ENCODE measurements around the gene EXOC6B.
A peak's percentile ranks its signal among the peaks of the same experiment; 100 is the strongest.

Gene EXOC6B

DNA sequence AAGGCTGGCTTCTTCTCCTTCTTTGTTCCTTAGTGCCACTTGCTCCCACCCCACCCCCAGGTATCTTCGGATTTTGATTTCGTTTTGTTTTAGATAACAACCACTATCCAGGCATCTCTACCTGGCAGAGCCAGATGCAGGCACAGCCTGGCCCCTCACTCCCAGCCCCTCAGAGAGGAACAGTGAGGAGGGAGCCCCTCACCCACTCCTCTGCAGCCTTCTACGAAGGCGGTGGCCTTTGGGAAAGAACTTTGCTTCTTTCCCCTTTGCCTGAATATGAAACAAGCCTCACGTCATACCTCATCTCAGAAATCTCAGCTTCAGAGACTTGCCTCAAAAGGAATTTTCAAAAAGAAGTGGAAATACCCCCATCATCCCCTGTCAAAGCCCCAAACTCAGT is 671.9 kb downstream of the EXOC6B start:
- FAIRE-seq, result no peak

DNA sequence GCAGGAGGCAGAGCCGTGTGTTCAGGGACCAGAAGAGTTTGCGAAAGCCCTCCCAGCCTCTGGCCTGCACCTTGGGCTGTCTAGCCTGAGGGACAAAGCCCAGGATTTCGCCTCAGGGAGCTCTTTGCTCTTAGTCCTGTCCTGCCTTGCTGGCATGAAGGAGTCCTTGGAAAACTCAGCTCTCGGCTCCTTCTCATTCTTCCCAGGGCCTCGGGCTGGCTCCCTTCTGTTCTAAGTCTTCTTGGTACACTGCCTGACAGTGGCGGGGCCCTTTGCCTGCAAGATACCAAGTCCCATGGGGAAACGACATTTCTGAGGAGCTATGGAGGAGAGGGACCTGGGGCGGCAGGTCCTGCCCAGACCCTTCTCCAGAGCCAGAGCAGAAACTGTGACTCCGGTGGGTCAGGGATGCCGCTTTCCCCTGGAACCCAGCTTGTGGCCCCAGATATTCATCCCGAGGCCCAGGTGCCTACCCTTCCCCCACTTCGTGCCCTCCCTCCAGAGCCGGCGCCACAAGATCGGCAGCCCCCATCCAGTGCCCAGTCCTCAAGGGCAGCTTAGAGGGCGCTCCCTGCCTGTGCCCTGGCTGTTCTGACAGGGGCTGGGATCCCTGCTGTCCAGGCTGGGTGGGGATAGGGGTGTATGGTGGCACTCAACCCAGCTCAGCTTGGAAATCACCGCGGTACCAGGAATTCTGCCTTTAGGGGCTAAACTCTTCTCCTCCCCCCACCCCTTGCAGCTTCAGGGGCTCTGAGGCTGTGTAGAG is 672.6 kb downstream of the EXOC6B start:
- FAIRE-seq, result no peak

DNA sequence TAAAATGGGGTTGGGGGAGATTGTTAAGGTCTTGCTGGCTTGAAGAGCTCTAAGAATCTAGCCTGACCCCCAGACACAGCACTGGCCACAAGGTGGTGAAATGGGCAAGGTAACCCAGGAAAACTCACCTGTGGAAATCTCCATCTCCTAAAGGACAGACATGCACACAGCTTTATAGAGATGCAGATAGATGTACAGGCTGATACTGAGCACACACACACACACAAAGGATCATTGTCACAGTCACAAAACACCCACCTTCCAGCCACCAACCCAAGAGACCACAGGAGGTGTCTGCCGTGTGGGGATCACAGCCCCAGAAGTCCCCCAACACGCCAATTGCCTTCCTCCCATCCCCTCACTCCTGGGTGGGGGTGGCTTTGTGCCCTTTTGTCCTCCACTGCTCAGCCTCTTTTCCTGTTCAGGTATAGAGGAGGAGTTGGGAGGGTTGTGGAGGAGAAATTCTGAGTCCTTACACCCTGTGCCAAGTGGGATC is 674.9 kb downstream of the EXOC6B start:
- no peak for FAIRE-seq

- FAIRE-seq, result peak; percentile 66
These were observed 675.5 kb downstream of the EXOC6B start for GRCh38 chr2:72150157-72150860.

GRCh38 chr2:72149556-72150156 is 676.2 kb downstream of the EXOC6B start:
- no peak for FAIRE-seq

DNA sequence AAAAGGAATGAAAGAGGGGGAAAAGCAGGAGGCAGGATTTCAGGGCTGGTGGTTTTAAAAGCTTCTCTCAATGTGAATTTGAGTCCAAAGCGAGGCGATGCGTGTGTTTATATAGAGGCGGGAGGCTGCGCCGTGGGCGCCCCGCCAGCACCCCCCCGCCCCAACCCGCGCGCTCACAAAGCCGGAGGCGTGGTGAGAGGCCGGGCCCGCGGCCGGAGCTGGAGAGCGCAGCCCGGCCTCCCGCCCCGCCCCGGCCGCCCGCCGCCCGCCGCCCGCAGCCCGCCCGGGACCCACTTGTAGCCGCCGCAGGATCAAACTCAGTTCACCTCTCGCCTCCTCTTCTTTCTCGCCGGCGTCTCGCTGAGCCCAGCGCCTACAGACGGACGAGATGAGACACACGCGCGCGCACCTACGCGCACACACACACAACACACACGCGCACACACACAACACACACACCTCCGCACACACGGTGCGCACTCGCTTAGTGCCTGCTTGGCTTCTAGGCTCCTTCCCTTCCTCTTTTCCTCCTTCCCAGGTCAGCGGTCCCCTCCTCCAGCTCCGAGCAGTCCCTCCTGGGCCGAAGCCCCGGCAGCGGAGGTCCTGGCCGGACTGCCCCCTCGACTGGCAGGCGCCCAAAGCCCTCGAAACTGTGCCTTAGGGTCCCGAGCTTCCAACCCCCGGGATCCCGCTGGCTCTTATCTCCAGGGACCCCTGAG is 676.8 kb downstream of the EXOC6B start:
- no peak for FAIRE-seq

GRCh38 chr2:72148003-72148836 is 677.6 kb downstream of the EXOC6B start:
- FAIRE-seq, result no peak

DNA sequence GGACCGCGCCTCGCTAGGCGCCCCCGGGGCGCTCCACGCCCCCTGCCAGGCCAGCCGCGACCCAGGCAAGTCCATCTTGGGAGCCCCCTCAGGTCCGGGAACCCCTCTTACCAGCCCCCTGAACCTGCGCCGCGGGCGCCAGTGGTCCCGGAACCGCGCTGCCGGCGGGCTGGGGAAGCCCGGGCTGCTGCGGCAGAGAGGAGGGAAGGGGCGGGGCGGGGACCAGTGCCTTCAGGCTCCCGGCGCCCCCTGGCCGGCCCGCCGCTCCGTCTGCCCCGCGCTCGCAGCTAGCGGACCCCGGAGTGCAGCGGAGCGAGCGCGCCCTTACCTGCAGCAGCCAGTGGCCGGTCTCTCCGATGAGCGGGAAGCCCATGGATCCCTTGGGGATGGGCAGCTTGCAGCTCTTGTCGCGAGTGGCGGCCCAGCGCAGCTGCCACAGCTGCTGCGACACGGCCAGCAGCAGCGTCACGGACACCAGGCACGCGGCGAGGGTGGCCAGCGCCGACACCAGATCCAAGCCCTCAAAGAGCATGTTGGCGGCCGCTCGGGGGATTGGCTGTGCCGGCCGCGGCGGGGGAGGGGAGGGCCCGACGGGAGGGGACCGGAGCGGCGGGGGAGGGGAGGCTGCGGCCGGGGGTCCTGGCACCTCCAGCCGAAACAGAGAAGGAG is 678.4 kb downstream of the EXOC6B start, which contains the start of gene CYP26B1:
Gene CYP26B1, minus strand, starts transcription at position 560 of the 669 bp plus-strand sequence. Its CDS starts 28 bp downstream, at position 532.
- FAIRE-seq, result no peak

- FAIRE-seq, result no peak
These were observed 679.2 kb downstream of the EXOC6B start for GRCh38 chr2:72146347-72147302.

GRCh38 chr2:72145658-72146329 is 680.0 kb downstream of the EXOC6B start:
- FAIRE-seq, result no peak

DNA sequence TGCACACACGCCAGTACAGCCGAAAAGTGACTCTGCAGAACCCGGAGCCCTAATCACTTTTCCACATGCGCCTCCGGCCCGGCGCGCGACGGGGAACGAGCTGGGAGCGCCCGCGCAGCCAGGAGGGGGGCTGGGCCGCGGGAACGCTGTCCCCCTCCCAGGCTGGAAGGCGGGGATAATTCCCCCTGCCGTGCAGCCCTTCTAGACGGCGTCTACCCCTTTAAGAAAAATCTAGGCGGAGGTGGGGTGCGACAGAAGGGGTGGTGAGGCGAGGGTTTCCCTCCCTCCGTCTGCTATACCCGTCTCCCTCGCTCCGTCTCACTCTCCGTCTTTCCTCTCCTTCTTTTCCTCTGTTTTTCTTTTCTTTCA is 680.6 kb downstream of the EXOC6B start:
- no peak for FAIRE-seq

GRCh38 chr2:72144632-72145288 is 681.1 kb downstream of the EXOC6B start:
- FAIRE-seq, result no peak

DNA sequence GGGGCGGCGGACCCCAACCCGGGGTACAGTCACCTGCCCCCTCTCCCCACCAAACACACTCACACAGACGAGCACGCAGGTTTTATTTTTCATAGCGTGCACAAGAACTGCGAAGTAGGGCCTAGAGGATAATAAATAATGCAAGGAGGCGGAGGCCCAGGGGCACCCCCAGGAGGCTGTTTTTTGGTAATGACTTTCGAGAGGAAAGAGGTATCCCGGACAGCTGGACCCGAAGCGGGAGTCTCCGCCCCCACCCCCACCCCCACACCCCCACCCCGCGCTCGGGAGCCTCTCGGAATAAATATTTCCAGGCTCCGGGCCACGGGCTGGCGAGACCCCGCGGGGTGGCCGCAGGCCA is 681.6 kb downstream of the EXOC6B start:
- FAIRE-seq, result no peak

GRCh38 chr2:72143441-72144273 is 682.2 kb downstream of the EXOC6B start:
- no peak for FAIRE-seq

- FAIRE-seq, result no peak
These were observed 683.0 kb downstream of the EXOC6B start for GRCh38 chr2:72142570-72143440.

DNA sequence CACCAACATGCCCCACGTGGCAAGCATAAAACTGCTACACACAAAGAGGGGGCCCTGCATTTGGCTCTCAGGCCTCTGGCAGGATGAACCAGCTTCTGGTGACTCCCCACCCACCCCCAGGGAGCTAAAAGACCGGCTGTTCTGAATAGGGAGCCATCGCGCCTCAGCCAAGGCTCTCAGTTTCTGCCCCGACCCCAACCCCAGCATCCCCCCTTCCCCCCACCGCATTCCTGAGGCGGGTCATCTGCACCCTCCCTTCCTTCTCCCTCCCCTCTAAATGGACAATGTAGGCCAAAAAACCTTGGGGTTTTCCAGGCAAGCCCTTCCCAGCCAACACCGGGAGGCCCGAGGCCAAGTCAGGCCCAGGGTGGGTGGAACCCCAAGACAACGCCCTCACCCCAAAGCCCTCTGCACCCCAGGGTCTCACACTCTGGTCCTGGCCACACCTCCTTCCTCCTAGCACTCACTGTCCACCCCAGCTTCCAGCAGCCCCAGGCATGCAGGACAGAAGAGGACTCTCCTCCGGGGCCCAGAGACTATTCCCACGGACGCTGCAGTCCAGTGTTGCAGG is 683.9 kb downstream of the EXOC6B start:
- FAIRE-seq, result no peak
